T-helper 17 cell (primary cell): ENCODE data around the gene SLC17A9. TPM values are rescaled to one million over a fixed set of nuclear protein-coding genes. Genes with fewer than 3 reads are reported as not detected.
"Not testable (repeated sequence)": the region's sequence is repeated elsewhere in the genome, so short reads cannot be mapped to it uniquely, and the experiment has no call there.

Experiments used
- ATAC-seq: fragments of 150-1000 bp; cut with Tn5 transposase; 2 replicates; pipeline ENCODE4 v1.10.0; 2021; ENCODE audit warnings: mild to moderate bottlenecking, moderate library complexity
- DNase-seq, 3 donors: peaks; one replicate each; pipeline versions ENCODE4 v3.0.0 to v3.0.0-alpha.2; 2020 to 2021
- H3K9me3 ChIP-seq: one replicate; pipeline ENCODE4 v1.7.0; 2013; ENCODE audit warnings: low read length, mild to moderate bottlenecking; ENCODE audit not compliant: control insufficient read depth, poor library complexity, severe bottlenecking
- H3K27ac Mint-ChIP-seq: one replicate; pipeline ENCODE4 v1.8.0; 2022; ENCODE audit warnings: mild to moderate bottlenecking, moderate library complexity, mixed read lengths
- H3K27me3 Mint-ChIP-seq: one replicate; pipeline ENCODE4 v1.8.0; 2022; ENCODE audit warnings: mixed read lengths
- H3K36me3 Mint-ChIP-seq: one replicate; pipeline ENCODE4 v1.8.0; 2022; ENCODE audit warnings: low read depth, mixed read lengths
- H3K4me1 Mint-ChIP-seq: one replicate; pipeline ENCODE4 v1.8.0; 2022; ENCODE audit warnings: mild to moderate bottlenecking, mixed read lengths
- H3K4me3 Mint-ChIP-seq: one replicate; pipeline ENCODE4 v1.8.0; 2022; ENCODE audit warnings: mild to moderate bottlenecking, moderate library complexity, mixed read lengths
- total RNA-seq, 4 donors: library from RNA in 2 of 4; stranded (reverse) in 2 of 4; gene quantifications; one replicate each; pipeline ENCODE4 v1.2.3 and lab custom pipeline; 2022 to 2026

Gene SLC17A9
- total RNA-seq, 2 donors from 2014 or later: 0.89 to 2.4 TPM

DNA sequence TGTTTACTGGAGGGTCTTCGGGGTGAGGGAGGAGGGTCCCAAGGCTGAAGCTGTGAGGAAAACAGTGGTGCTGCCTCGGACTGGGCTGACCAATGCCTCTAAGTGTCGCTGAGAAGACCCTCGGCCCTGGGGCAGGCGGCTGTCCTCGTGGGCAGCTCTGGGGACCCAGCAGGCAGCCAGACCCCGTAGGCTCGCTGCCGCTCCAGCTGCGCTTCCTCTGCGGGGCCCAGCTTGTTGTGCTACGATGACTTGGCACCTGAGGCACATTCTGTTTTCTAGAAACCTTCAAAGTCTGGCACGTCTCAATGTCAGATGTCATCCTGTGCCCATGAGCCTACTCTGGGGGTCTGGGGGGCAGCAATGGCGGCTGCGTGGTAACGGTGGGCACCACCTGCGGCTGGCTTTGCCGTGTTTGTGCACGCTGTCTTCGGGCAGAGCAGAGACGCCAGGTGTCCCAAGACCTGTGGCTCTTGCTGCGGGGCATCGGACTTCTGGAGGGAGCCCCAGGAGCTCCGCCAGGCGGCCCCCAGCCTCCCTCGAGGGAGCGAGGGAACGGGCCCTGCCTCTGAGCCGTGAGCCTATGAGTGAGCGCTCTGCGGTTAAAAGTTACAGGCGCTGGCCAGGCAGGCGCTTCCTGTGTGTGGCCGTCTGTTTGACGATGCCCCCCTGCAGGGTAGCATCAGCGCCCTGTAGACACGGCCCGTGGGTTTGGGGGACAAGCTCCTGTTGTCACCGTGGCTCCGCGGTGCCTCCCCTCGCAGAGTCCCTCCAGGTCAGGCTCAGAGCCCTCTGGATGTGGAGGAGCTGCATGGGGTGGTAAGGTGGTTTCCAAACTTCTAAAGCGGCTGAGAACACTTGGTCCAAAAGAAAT, 6.8 kb downstream of the SLC17A9 start:
- Mint-ChIP-seq H3K36me3 (no peaks in the 10 kb centered on the region), H3K4me1 (peaks cover under 1% of the 10 kb centered on the region), H3K4me3 (no peak overlapping the region), H3K27me3 (no peaks in the 10 kb centered on the region), H3K27ac (no peak overlapping the region)
- DNase-seq: no peak
- ATAC-seq: no peak
- no peaks in the 10 kb centered on the region for H3K9me3 ChIP-seq

- Mint-ChIP-seq H3K27ac (no peak overlapping the region), H3K4me1 (no peaks in the 10 kb centered on the region), H3K27me3 (no peaks in the 10 kb centered on the region), H3K36me3 (no peaks in the 10 kb centered on the region), H3K4me3 (no peak overlapping the region)
- ATAC-seq (no peak), DNase-seq (no peak)
- H3K9me3 ChIP-seq: no peaks in the 10 kb centered on the region
These were observed 7.5 kb downstream of the SLC17A9 start for GRCh38 chr20:62959998-62960436.

- not testable (repeated sequence) for H3K27ac Mint-ChIP-seq, H3K27me3 Mint-ChIP-seq, H3K36me3 Mint-ChIP-seq, H3K4me3 Mint-ChIP-seq, DNase-seq, H3K9me3 ChIP-seq, H3K4me1 Mint-ChIP-seq, ATAC-seq
These were observed 8.2 kb downstream of the SLC17A9 start for GRCh38 chr20:62960446-62961309.

- H3K36me3 Mint-ChIP-seq: no peaks in the 10 kb centered on the region
- ATAC-seq: no peak
- no peaks in the 10 kb centered on the region for H3K27me3 Mint-ChIP-seq
- H3K9me3 ChIP-seq: no peaks in the 10 kb centered on the region
- DNase-seq: no peak
- H3K27ac Mint-ChIP-seq: no peak overlapping the region
- no peak overlapping the region for H3K4me3 Mint-ChIP-seq
- H3K4me1 Mint-ChIP-seq: no peaks in the 10 kb centered on the region
These were observed 8.8 kb downstream of the SLC17A9 start for GRCh38 chr20:62961310-62961783.

DNA sequence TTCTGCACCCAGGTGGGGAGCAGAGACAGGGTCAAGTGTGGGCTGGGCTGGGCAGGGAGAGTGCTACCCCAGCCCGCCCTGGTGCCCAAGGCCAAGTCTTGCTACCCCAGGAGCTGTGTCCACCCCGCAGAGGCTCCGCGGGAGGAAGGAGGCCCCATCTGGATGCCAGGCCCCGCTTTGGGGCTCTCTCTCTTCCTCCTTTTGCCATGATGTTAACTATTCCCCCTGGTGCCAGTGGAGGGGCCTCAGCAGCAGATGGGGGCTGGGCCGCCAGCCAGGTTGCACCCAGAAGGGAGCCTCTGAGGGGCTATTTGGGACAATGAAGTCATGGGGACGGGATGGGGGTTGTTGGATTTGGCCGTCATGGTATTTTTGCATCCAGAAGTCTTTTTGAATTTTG, 9.3 kb downstream of the SLC17A9 start:
- H3K4me1 Mint-ChIP-seq: no peaks in the 10 kb centered on the region
- ATAC-seq (no peak), DNase-seq (no peak)
- H3K9me3 ChIP-seq: no peaks in the 10 kb centered on the region
- no peak overlapping the region for H3K27ac Mint-ChIP-seq
- no peaks in the 10 kb centered on the region for H3K27me3 Mint-ChIP-seq
- H3K4me3 Mint-ChIP-seq: no peak overlapping the region
- H3K36me3 Mint-ChIP-seq: no peaks in the 10 kb centered on the region

- no peak for ATAC-seq
- H3K4me1 Mint-ChIP-seq: no peaks in the 10 kb centered on the region
- no peak for DNase-seq
- no peak overlapping the region for H3K4me3 Mint-ChIP-seq
- no peak overlapping the region for H3K27ac Mint-ChIP-seq
- no peaks in the 10 kb centered on the region for H3K27me3 Mint-ChIP-seq
- no peaks in the 10 kb centered on the region for H3K36me3 Mint-ChIP-seq
- no peaks in the 10 kb centered on the region for H3K9me3 ChIP-seq
These were observed 9.8 kb downstream of the SLC17A9 start for GRCh38 chr20:62962221-62962879.

DNA sequence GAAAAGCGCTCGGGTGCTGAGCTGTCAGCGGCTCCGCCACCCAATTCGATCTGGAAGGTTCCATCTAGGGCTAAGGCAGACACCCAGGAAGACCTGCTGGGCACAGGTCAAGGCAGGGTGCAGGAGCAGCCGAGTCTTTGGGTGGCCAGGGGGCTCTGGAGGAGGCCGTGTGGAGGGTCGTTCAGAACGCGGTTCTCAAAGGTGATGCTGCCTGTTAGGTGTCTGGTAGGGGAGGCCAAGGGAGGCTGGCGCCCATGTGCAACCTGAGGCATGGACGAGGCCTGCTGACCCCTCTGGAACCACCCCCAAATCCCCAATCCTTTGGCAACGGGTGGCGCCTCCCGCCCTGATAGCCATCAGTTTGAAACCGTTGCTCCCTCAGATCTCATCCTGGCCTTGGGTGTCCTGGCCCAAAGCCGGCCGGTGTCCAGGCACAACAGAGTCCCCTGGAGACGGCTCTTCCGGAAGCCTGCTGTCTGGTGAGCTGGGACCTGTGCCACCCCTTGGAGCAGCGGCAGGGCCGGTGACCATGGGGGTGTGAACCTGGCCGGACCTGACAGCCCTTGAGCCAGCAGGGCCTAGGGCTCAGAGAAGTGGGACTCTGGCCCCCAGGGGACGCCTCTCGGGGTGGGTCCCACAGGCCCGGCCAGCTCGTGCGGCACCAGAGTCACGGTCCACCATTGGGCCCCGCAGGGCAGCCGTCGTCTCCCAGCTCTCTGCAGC, 10.5 kb downstream of the SLC17A9 start:
- no peak overlapping the region for H3K27ac Mint-ChIP-seq
- H3K27me3 Mint-ChIP-seq: no peaks in the 10 kb centered on the region
- H3K4me1 Mint-ChIP-seq: no peaks in the 10 kb centered on the region
- no peak for DNase-seq
- no peaks in the 10 kb centered on the region for H3K9me3 ChIP-seq
- ATAC-seq: no peak
- no peak overlapping the region for H3K4me3 Mint-ChIP-seq
- no peaks in the 10 kb centered on the region for H3K36me3 Mint-ChIP-seq

DNA sequence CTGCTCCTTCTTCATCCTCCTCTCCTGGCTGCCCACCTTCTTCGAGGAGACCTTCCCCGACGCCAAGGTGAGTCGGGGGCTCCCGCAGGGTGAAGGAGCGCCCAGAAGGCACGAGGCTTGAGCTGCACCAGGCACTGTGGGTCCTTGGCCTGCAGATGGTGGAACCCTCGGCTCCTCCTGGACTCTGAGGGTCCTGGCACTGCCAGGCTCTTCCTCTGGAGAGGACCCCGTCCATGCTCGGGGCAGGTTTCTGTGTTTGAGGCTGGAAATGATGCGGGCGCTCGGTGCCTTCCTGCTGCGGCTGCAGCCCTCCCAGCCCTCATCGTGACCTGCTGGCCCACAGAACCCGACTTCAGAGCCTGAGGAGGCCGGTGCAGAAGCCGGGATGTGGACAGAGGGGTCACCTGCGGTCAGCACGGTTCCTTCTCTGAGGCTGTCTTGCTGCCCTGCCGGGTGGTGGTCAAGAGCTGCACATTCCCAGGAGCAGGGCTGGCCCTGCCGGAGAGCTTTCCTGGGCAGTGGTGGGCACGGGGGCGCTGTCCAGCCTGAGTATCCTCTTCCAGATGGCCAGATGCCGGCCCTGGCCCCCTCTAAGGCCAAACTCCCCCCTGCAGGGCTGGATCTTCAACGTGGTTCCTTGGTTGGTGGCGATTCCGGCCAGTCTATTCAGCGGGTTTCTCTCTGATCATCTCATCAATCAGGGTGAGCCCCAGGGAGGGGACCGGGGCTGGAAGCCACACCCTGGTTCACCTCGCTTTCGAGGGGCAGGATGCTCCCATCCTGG, 11.3 kb downstream of the SLC17A9 start:
- H3K27ac Mint-ChIP-seq: no peak overlapping the region
- H3K36me3 Mint-ChIP-seq: no peaks in the 10 kb centered on the region
- no peak overlapping the region for H3K4me3 Mint-ChIP-seq
- DNase-seq: no peak
- no peaks in the 10 kb centered on the region for H3K9me3 ChIP-seq
- no peaks in the 10 kb centered on the region for H3K27me3 Mint-ChIP-seq
- no peaks in the 10 kb centered on the region for H3K4me1 Mint-ChIP-seq
- no peak for ATAC-seq

GRCh38 chr20:62964700-62965099, 12.2 kb downstream of the SLC17A9 start:
- no peak for DNase-seq
- ATAC-seq: no peak
- Mint-ChIP-seq H3K4me3 (no peak overlapping the region), H3K27ac (no peak overlapping the region), H3K36me3 (no peaks in the 10 kb centered on the region), H3K27me3 (no peaks in the 10 kb centered on the region), H3K4me1 (no peaks in the 10 kb centered on the region)
- H3K9me3 ChIP-seq: no peaks in the 10 kb centered on the region

GRCh38 chr20:62965363-62965771, 12.9 kb downstream of the SLC17A9 start:
- DNase-seq (no peak), ATAC-seq (no peak)
- H3K4me1 Mint-ChIP-seq: no peaks in the 10 kb centered on the region
- H3K36me3 Mint-ChIP-seq: no peaks in the 10 kb centered on the region
- no peak overlapping the region for H3K27ac Mint-ChIP-seq
- H3K9me3 ChIP-seq: no peaks in the 10 kb centered on the region
- no peak overlapping the region for H3K4me3 Mint-ChIP-seq
- H3K27me3 Mint-ChIP-seq: peaks cover 4% of the 10 kb centered on the region

DNA sequence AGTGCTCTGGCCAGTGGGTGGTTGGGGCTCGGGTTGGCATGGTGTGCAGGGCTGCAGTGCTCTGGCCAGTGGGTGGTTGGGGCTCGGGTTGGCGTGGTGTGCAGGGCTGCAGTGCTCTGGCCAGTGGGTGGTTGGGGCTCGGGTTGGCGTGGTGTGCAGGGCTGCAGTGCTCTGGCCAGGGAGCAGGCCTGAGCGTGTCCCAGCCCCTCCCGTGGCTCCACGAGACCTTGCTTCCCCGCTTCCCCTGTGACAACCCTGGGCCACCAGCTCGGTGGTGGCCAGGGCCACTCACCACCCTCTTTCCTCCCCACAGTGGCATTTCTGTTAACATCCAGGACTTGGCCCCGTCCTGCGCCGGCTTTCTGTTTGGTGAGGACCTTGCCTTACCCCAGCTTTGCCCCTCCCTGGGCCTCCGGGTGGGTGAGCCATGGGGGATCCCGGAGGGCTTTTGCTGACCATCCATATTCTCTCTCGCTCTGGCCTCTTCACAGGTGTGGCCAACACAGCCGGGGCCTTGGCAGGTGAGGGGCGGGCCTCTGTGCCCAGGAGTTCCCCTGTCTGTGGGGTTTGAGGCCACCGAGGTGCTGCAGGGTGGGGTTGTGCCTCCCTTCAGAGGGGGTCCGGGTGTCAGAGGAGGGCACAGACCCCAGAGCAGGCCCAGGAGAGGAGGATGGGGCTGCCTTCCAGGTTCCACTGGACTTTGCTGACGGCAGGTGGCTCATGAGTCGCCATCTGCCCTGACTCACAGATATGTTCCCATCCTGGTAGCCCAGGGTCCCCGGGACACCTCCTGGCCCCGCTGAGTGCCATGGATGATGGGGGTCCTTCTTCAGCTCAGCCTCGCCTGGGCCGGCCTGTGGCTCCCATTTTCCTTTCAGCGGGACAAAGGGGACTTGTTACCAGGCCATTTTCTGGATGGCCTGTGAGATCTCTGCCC, 14.0 kb downstream of the SLC17A9 start:
- Mint-ChIP-seq H3K27ac (no peak overlapping the region), H3K27me3 (peaks cover 10% of the 10 kb centered on the region), H3K4me1 (peaks cover 3% of the 10 kb centered on the region), H3K4me3 (no peak overlapping the region), H3K36me3 (peaks cover 3% of the 10 kb centered on the region)
- ATAC-seq (no peak), DNase-seq (no peak)
- no peaks in the 10 kb centered on the region for H3K9me3 ChIP-seq
